Neutrophil (primary cell): ENCODE data around the gene PDE6H.

Experiments used
- H3K27ac ChIP-seq: fragments of 200-600 bp; sonication (generic); 2 replicates; pipeline ENCODE4 v1.5.1; 2016; ENCODE audit warnings: mild to moderate bottlenecking, moderate library complexity
- H3K27me3 ChIP-seq: fragments of 200-600 bp; sonication (generic); 2 replicates; pipeline ENCODE4 v1.6.0; 2016; ENCODE audit warnings: mild to moderate bottlenecking
- H3K36me3 ChIP-seq: fragments of 200-600 bp; sonication (generic); 2 replicates; pipeline ENCODE4 v1.5.1; 2017
- H3K4me1 ChIP-seq, 2 experiments: fragments of 200-600 bp in 1 of 2; sonication (generic) in 1 of 2; 1 replicate in 1 of 2; 2 replicates in 1 of 2; pipeline versions ENCODE4 v1.5.1 to v1.6.1; 2013 to 2016; ENCODE audit warnings: low read depth in 1 of 2, low read length in 1 of 2, mild to moderate bottlenecking in 1 of 2, moderate library complexity in 1 of 2; ENCODE audit not compliant: control insufficient read depth in 1 of 2, insufficient read depth in 1 of 2
- H3K4me3 ChIP-seq, 2 experiments: fragments of 200-600 bp in 1 of 2; sonication (generic) in 1 of 2; 1 replicate in 1 of 2; 2 replicates in 1 of 2; pipeline ENCODE4 v1.5.1; 2013 to 2016; ENCODE audit warnings: low read depth in 1 of 2, low read length in 1 of 2, mild to moderate bottlenecking in 1 of 2, moderate library complexity in 1 of 2
- H3K9me3 ChIP-seq: fragments of 200-600 bp; sonication (generic); 2 replicates; pipeline ENCODE4 v1.5.1; 2016
- TF ChIP-seq, protein P1 (sequence below): fragments of 200-600 bp; sonication (generic); IDR thresholded peaks from 2 replicates; pipeline ENCODE4 v1.5.1; 2016; ENCODE audit warnings: antibody characterized with exemption

The PDE6H gene

DNA sequence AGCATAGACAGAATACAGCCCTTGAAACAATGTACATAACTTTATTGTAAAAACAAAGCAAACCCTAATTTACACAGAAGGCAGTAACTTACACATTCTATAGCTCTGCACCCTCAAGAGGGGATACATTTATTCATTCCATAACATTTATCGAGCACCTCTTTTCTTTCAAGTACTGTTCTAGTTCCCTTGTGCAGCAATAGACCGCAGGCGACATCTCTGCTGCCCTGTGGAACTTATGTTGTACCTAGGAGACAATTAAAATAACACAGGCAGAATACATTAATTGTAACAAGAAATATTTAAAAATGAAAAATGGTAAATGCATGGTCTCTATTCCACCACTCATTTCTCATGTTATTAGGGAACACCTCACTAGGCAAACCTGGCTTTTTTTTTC is 10.0 kb upstream of the PDE6H start:
- Histone ChIP-seq H3K27ac (peak overlapping the region; percentile 95), H3K9me3 (no peaks in the 10 kb centered on the region), H3K36me3 (peaks cover 7% of the 10 kb centered on the region), H3K4me1 (peaks cover 58 to 78% of the 10 kb centered on the region in 2 experiments), H3K4me3 (peak overlapping the region in 1 of 2 experiments; percentile 93), H3K27me3 (no peaks in the 10 kb centered on the region)
- TF ChIP-seq, protein P1, sequence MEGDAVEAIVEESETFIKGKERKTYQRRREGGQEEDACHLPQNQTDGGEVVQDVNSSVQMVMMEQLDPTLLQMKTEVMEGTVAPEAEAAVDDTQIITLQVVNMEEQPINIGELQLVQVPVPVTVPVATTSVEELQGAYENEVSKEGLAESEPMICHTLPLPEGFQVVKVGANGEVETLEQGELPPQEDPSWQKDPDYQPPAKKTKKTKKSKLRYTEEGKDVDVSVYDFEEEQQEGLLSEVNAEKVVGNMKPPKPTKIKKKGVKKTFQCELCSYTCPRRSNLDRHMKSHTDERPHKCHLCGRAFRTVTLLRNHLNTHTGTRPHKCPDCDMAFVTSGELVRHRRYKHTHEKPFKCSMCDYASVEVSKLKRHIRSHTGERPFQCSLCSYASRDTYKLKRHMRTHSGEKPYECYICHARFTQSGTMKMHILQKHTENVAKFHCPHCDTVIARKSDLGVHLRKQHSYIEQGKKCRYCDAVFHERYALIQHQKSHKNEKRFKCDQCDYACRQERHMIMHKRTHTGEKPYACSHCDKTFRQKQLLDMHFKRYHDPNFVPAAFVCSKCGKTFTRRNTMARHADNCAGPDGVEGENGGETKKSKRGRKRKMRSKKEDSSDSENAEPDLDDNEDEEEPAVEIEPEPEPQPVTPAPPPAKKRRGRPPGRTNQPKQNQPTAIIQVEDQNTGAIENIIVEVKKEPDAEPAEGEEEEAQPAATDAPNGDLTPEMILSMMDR: no peak

DNA sequence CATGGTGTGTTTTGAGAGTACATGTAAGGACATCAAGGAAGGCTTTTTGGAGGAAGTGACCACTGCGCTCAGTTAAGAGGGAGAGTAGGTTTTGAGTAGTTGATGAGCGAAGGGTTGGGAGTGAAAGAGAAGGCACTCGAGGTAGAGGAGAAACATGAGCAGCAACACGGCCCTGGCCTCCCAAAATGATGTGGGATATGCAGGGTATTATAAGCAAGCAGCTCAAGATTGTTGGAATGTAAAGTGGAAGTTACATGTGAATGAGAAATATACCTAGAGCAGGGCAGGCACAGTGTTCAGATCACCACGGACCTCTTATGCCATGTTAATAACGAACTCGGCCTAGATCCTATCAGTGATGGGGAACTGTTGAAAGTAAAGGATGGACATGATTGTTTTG is 9.3 kb upstream of the PDE6H start:
- Histone ChIP-seq H3K27me3 (no peaks in the 10 kb centered on the region), H3K36me3 (peaks cover under 1% of the 10 kb centered on the region), H3K9me3 (no peaks in the 10 kb centered on the region), H3K27ac (peak overlapping the region; percentile 95), H3K4me3 (no peak overlapping the region), H3K4me1 (peaks cover 52 to 70% of the 10 kb centered on the region in 2 experiments)
- TF ChIP-seq, protein P1: no peak

DNA sequence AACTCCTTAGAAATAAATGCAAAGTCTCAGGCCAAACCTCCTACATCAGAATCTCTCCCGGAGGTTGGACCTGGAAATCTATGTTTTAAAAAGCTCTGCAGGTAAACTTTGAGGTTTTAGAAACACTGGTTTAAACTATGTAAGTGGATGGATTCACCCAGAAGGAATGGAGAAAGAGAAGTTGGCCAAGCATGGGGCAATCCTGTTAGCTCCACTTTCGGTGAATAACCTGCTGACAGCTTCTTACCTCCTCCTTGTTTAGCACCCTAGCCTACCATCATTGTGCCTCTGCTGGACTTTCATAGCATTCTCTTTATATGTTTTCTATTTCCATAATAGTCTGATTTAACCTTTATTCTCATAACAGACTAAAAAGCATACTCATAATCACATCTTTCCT is 8.4 kb upstream of the PDE6H start:
- TF ChIP-seq, protein P1: no peak
- peak overlapping the region; percentile 95 for H3K27ac ChIP-seq
- H3K9me3 ChIP-seq: no peaks in the 10 kb centered on the region
- no peak overlapping the region for H3K4me3 ChIP-seq
- H3K27me3 ChIP-seq: no peaks in the 10 kb centered on the region
- no peaks in the 10 kb centered on the region for H3K36me3 ChIP-seq
- H3K4me1 ChIP-seq: peaks cover 46 to 62% of the 10 kb centered on the region in 2 experiments

DNA sequence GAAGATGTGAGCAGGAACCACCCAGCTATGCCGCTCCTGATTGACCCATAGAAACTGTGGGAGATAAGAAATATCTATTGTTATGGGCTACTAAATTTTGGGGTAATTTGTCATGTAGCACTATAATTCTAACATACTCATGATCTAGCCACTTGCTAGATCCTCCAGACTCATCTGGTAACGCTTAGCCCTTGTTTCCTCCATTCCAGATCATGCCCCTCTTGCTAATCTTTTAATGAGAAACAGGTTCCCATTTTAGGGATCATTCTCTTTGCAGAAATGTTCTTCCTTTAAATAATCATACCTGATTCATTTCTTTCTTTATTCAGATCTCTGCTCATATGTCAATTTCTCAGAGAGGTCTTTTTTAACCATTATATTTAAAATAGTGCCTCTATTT is 7.6 kb upstream of the PDE6H start:
- TF ChIP-seq, protein P1: no peak

DNA sequence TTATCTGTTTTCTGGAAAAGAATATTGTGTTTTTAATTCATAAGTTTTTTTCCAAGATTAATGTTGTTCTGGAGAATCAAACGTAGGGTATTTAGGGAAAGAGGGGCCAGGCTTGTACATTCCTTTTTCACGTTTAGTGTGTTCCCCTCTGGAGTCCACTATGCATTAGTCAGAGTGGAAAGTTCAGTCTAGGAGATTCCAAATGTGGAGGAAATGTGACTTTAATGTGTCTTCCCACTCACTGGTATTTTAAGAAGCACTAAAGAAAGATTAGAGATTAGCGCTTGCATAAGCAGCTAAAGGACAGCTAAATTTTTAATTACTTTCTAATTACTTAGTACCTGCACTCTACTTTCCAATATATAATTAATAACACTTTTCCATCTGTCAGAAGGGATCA is 4.4 kb upstream of the PDE6H start:
- H3K4me1 ChIP-seq: peaks cover 26 to 31% of the 10 kb centered on the region in 2 experiments
- TF ChIP-seq, protein P1: no peak
- H3K27ac ChIP-seq: no peak overlapping the region
- H3K36me3 ChIP-seq: no peaks in the 10 kb centered on the region
- no peaks in the 10 kb centered on the region for H3K9me3 ChIP-seq
- no peak overlapping the region for H3K4me3 ChIP-seq
- H3K27me3 ChIP-seq: no peaks in the 10 kb centered on the region

More for the DNA sequence above, 7.6 kb upstream of the PDE6H start:
- Histone ChIP-seq H3K4me3 (no peak overlapping the region), H3K9me3 (no peaks in the 10 kb centered on the region), H3K36me3 (no peaks in the 10 kb centered on the region), H3K4me1 (peaks cover 43 to 53% of the 10 kb centered on the region in 2 experiments), H3K27me3 (no peaks in the 10 kb centered on the region), H3K27ac (peak overlapping the region; percentile 95)

DNA sequence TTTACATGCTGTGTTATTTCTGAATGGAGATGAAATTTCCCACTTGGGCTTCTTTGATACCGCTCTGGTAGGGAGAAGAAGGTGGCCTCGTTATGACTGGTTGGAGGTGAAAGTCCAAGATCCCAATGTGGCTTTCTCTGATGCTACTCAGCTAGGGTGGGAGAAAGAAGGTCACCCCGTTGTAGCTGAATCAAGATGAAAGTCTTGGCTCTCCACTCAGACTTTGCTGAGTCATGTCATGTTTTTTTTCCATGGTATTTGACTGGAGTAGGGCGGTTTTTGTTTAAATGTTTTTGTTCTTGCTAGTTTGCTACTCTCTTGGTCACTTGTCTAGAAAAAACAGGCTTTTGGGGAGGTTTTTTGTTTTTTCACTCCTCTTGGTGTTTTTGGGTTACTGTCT is 2.4 kb upstream of the PDE6H start:
- H3K36me3 ChIP-seq: no peaks in the 10 kb centered on the region
- H3K27me3 ChIP-seq: no peaks in the 10 kb centered on the region
- no peaks in the 10 kb centered on the region for H3K9me3 ChIP-seq
- H3K4me1 ChIP-seq: peaks cover 28 to 31% of the 10 kb centered on the region in 2 experiments
- H3K4me3 ChIP-seq: no peak overlapping the region
- H3K27ac ChIP-seq: no peak overlapping the region
- TF ChIP-seq, protein P1: no peak
